ENCODE measurements around the gene ARF1. TPM values are rescaled to one million over a fixed set of nuclear protein-coding genes. Genes with fewer than 3 reads are reported as not detected.

The ARF1 gene
- total and polyA plus RNA-seq, 2 of the 13 experiments (the other 11 are each of a cell fraction or from before 2014, with no cell fraction given) = 186 to 327 TPM

DNA sequence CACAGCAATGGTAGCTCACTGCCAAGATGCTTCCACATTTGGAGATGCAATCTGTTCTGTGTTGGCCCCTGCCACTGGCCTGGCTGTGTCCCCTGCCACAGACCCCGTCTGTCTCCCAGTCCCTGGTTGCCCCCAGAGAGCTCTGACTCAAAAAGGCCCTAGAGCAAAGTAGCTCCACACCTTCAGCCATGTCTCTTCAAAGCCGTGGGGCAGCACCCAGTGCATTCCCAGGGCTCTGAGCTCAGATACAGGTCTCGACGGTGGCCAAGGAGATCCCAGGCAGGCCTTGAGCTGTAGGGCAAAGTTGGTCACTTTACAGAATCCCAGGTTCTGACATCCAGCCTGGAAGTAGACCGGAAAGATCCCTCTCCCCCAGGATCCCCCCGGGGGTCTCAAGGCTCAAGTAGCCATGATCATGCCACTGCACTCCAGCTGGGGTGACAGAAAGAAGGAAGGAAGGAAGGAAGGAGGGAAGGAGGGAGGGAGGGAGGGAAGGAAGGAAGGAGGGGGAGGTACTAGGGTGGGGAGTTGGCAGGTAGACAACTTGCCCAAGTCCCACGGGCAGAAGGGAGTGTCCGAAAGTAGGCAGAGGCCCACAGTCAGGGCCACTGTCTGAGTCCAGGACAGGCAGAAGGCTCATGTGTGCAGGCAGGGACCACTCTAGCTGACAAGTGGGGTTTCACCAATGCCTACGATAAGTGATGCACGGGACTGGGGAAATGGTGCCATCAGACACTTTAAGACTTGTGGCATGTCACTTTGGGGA is 4.8 kb upstream of the ARF1 start:
- FAIRE-seq (no peak), DNase-seq (ENCODE audit: low spot score) (no peak), ATAC-seq (no peak)
- Histone ChIP-seq H3K27me3 (ENCODE audit: control insufficient read depth in 1 of 2, insufficient read depth in 2 of 2, low read length in 2 of 2) (peaks cover 6 to 23% of the 10 kb centered on the region in 2 experiments; a peak in 3 of 5 replicates), H3K4me3 (replicated peaks in 1 of 3; ENCODE audit: insufficient read depth in 1 of 3, low read depth in 2 of 3, low read length in 3 of 3) (no peak overlapping the region), H3K9ac (ENCODE audit: insufficient read depth, low read depth, low read length) (no peak overlapping the region), H3K4me1 (ENCODE audit: insufficient read depth, low read length) (peaks cover 7% of the 10 kb centered on the region), H3K4me2 (ENCODE audit: low read depth, low read length) (no peak overlapping the region), H3K79me2 (ENCODE audit: insufficient read depth, low read length) (peaks cover 14% of the 10 kb centered on the region), H4K20me1 (ENCODE audit: insufficient read depth, low read length) (no peaks in the 10 kb centered on the region; the same call in 1 of the 2 replicates), H3K36me3 (replicated peaks in 1 of 2; ENCODE audit: control insufficient read depth in 1 of 2, insufficient read depth in 2 of 2, low read length in 2 of 2) (no peaks in the 10 kb centered on the region), H3K27ac (ENCODE audit: extremely low read length, insufficient read depth, low read length) (no peak overlapping the region), H3K9me3 (ENCODE audit: low read length) (no peaks in the 10 kb centered on the region), H2AFZ (ENCODE audit: low read length) (no peak overlapping the region)
- CTCF ChIA-PET (ENCODE audit: low intra/inter-chr PET ratio, low total read pairs) = no interaction called here
- 41% methylated on average over 10 of the region's 10 CpGs for WGBS (ENCODE audit: low lambda C conversion rate)
- intact Hi-C loops (cut with micrococcal nuclease; ENCODE audit: unreplicated experiment) = no loop called here
- POLR2A ChIA-PET = no interaction called here
- no TSS peak for BruUV-seq (replicated peaks)
- in situ Hi-C loops (cut with HindIII; ENCODE audit: extremely low pct_ligation_motif_present, low pct_unique_long_range_greater_than_20kb) = loop anchor here (5.0 kb wide), 1 partner anchor 75 kb away; no protein-coding TSS in a partner anchor
- no peak for TF ChIP-seq TFAP4 (IDR thresholded peaks at IDR 0.05; ENCODE audit: borderline replicate concordance, low read depth)
- no peak for TF ChIP-seq ATF7-NPFF (CRISPR knock-in tag; IDR thresholded peaks at IDR 0.05; ENCODE audit: low read depth)
- no peak for TF ChIP-seq FIP1L1 (IDR thresholded peaks at IDR 0.05; ENCODE audit: borderline replicate concordance, insufficient read depth, low read depth, low read length)
- TF ChIP-seq ZNF460 (CRISPR knock-in tag; IDR thresholded peaks at IDR 0.05; ENCODE audit: borderline replicate concordance) = no peak
- TF ChIP-seq, protein P1, sequence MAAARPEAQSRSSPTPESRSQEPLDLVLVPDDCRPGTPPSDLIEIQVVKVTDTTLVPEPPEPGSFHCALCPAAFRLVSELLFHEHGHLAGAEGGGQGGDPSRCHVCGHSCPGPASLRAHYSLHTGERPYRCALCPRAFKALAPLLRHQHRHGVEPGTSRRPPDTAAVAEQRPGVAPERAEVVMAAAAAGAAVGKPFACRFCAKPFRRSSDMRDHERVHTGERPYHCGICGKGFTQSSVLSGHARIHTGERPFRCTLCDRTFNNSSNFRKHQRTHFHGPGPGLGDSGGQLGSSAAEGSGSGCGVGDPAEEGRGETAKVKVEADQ (CRISPR knock-in tag; IDR thresholded peaks at IDR 0.05; ENCODE audit: borderline replicate concordance) = no peak
- no peak for TF ChIP-seq ZNF142 (CRISPR knock-in tag; IDR thresholded peaks at IDR 0.05)
- TF ChIP-seq ZNF572 (CRISPR knock-in tag; IDR thresholded peaks at IDR 0.05) = no peak
- no peak for TF ChIP-seq TMF1 (CRISPR knock-in tag; IDR thresholded peaks at IDR 0.05; ENCODE audit: low read depth)
- TF ChIP-seq NRL (CRISPR knock-in tag; IDR thresholded peaks at IDR 0.05; ENCODE audit: borderline replicate concordance) = no peak
- TF ChIP-seq GATA4 (IDR thresholded peaks at IDR 0.05; ENCODE audit: borderline replicate concordance, low read depth) = no peak
- TF ChIP-seq ZNF569 (CRISPR knock-in tag; IDR thresholded peaks at IDR 0.05; ENCODE audit: borderline replicate concordance) = no peak
- no peak for TF ChIP-seq ZNF720 (CRISPR knock-in tag; IDR thresholded peaks at IDR 0.05)
- no peak for TF ChIP-seq ZNF230 (CRISPR knock-in tag; IDR thresholded peaks at IDR 0.05)
- no peak for TF ChIP-seq ZNF468 (CRISPR knock-in tag; IDR thresholded peaks at IDR 0.05)
- no peak for TF ChIP-seq RFXANK (CRISPR knock-in tag; IDR thresholded peaks at IDR 0.05)
